Stimulated activated naive CD8-positive, alpha-beta T cell treated with anti-CD3 and anti-CD28 coated beads, Interleukin-15, Interleukin-2, amounts not matched to agents 100 ng/mL and 50 ng/mL, for 24 hours (primary cell): ENCODE measurements around the gene CD151.

Source experiments
- H3K27ac Mint-ChIP-seq: one replicate; pipeline ENCODE4 v1.8.0; 2021; ENCODE audit warnings: mild to moderate bottlenecking, mixed read lengths
- H3K27me3 Mint-ChIP-seq: one replicate; pipeline ENCODE4 v1.8.0; 2021; ENCODE audit warnings: mixed read lengths
- H3K36me3 Mint-ChIP-seq: one replicate; pipeline ENCODE4 v1.8.0; 2021; ENCODE audit warnings: low read depth, mixed read lengths
- H3K4me1 Mint-ChIP-seq: one replicate; pipeline ENCODE4 v1.8.0; 2021; ENCODE audit warnings: low read depth, mixed read lengths
- H3K4me3 Mint-ChIP-seq: one replicate; pipeline ENCODE4 v1.8.0; 2021; ENCODE audit warnings: mild to moderate bottlenecking, mixed read lengths
- H3K9me3 Mint-ChIP-seq: one replicate; pipeline ENCODE4 v1.8.0; 2021; ENCODE audit warnings: mixed read lengths

Gene CD151

DNA sequence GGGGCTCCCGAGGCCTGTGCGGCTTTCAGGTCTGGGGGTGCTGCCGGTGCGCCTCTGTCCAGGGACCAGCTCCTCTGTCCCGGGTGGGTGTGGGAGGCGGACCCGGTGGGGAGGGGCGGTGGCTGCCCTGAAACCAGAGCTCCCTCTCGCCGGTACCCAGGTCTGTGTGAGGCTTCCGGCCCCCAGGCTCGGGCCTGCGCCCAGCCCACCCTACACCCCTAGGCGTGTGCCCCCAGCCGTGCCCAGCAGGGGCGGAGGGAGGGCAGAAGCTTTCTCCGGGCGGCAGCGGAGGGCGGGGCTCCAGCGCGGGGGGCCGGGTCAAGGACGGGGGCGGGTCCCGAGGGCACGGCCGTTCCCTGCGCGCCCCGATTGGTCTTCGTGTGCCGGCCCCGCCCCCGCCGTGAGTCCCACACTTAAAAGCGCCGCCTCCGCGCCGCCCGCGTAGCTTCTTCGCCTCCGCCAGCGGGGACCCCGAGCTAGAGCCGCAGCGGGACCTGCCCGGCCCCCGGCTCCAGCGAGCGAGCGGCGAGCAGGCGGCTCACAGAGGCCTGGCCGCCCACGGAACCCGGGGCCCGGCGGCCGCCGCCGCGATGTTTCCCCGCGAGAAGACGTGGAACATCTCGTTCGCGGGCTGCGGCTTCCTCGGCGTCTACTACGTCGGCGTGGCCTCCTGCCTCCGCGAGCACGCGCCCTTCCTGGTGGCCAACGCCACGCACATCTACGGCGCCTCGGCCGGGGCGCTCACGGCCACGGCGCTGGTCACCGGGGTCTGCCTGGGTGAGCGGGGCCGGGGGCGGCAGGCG, 13.4 kb upstream of the CD151 start:
- no peak overlapping the region for H3K27ac Mint-ChIP-seq
- H3K4me3 Mint-ChIP-seq: peak overlapping the region; percentile 78
- H3K4me1 Mint-ChIP-seq: peaks cover 13% of the 10 kb centered on the region
- H3K27me3 Mint-ChIP-seq: no peaks in the 10 kb centered on the region
- no peaks in the 10 kb centered on the region for H3K36me3 Mint-ChIP-seq
- H3K9me3 Mint-ChIP-seq: no peaks in the 10 kb centered on the region

DNA sequence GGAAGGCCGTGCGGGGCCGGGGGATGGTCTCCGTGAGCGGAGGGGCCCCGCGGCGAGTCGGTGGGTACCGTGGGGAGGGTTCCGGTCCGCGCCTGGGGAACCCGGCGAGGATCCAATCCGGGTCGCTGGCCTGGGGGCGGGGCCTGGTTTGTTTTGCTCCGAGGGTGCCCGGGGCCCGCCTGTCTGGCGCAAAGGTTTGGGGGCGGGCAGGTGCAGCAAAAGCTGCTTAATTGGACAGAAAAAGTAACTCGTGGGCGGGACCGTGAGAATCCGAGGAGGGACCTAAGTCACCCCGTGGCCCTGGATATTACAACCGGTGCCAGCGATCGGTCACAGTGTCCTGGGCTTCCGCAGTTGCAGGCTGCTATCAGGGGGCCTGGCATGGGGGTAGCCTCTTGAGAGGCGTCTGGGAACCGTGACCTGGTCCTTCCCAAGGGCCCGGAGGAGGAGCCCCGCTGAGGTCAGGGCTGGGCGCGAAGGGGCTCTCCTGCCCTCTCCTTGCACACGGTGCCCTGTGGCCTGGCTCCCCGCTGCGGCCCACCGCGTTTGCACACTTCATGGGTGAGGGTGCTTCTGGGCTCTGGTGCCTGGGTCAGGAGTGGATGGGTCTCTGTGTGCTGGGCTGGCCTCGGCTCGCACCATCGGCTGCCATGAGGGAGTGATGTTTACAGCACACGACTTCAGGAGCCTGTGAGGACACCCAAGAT, 12.7 kb upstream of the CD151 start:
- H3K36me3 Mint-ChIP-seq: peaks cover 4% of the 10 kb centered on the region
- H3K4me3 Mint-ChIP-seq: peak overlapping the region; percentile 78
- H3K27me3 Mint-ChIP-seq: no peaks in the 10 kb centered on the region
- no peaks in the 10 kb centered on the region for H3K9me3 Mint-ChIP-seq
- no peak overlapping the region for H3K27ac Mint-ChIP-seq
- peaks cover 13% of the 10 kb centered on the region for H3K4me1 Mint-ChIP-seq

DNA sequence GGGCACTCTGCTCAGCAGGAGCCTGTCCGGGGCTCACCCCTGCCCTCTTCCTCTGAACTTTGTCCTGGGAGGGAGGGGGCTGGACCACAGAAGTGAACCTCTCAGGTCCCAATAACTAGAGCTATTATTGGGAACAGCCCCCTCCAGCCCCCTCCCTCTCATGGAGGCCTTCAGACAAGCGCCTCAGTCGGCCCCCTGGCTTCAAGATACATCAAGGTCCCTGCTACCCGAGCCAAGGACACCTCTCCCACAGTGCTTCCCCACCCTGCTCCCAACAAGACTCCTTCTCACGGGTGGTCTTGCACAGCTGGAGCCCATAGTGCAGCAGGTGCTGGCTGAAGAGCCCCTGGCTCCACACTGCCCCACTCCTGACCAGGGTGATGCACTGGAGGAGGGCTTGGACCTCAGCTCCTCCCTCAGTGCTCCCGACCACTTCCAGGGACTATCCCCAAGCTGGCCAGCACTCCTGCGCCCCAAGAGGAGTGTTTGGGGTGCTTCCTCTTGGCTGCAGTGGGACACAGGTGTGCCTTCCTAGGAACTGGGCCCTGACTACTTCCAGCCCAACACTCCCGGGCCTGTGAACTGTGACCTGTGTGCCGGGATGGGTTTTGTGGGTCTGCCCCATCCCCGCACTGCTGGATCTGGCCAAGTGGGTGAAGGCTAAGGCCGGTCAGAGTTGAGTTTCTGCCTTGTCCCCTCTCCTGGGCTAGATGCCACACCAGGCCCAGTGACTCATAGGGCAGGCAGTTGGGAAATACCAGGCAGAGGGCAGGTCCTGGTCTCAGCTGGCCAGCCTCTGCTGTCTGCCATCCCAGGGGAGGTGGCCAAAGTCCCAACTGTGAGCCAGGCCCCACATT, 11.9 kb upstream of the CD151 start:
- Mint-ChIP-seq H3K4me3 (peak overlapping the region; percentile 78), H3K27me3 (no peaks in the 10 kb centered on the region), H3K4me1 (peaks cover 13% of the 10 kb centered on the region), H3K36me3 (peaks cover 6% of the 10 kb centered on the region), H3K27ac (no peak overlapping the region), H3K9me3 (no peaks in the 10 kb centered on the region)

DNA sequence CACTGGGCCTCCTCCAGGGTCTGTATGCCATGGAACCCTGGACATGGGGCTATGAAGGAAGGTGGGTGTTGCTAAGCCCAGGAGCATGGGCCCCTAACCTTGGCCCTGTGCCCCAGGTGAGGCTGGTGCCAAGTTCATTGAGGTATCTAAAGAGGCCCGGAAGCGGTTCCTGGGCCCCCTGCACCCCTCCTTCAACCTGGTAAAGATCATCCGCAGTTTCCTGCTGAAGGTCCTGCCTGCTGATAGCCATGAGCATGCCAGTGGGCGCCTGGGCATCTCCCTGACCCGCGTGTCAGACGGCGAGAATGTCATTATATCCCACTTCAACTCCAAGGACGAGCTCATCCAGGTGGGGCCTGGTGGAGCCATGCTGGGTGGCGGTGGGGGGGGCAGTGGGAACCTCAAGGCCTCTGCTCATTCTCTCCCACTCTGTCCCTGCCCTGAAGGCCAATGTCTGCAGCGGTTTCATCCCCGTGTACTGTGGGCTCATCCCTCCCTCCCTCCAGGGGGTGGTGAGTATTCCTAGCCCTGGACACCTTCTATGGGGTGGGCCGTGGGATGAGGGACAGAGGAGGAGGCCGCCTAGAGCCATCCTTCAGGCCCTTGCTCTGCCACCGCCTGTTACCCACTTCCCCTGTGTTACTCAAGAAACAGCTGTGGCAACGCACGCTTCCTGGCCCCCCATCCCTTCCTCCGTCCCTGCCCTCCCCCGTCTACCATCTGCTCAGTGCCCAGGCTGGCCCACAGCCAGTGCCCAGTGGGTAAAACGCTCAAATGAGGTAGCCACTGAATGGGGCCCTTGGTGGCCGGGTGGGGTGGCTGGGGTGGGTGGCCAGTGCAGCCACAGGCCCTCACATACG, 11.0 kb upstream of the CD151 start:
- H3K4me3 Mint-ChIP-seq: no peak overlapping the region
- no peaks in the 10 kb centered on the region for H3K27me3 Mint-ChIP-seq
- H3K27ac Mint-ChIP-seq: no peak overlapping the region

DNA sequence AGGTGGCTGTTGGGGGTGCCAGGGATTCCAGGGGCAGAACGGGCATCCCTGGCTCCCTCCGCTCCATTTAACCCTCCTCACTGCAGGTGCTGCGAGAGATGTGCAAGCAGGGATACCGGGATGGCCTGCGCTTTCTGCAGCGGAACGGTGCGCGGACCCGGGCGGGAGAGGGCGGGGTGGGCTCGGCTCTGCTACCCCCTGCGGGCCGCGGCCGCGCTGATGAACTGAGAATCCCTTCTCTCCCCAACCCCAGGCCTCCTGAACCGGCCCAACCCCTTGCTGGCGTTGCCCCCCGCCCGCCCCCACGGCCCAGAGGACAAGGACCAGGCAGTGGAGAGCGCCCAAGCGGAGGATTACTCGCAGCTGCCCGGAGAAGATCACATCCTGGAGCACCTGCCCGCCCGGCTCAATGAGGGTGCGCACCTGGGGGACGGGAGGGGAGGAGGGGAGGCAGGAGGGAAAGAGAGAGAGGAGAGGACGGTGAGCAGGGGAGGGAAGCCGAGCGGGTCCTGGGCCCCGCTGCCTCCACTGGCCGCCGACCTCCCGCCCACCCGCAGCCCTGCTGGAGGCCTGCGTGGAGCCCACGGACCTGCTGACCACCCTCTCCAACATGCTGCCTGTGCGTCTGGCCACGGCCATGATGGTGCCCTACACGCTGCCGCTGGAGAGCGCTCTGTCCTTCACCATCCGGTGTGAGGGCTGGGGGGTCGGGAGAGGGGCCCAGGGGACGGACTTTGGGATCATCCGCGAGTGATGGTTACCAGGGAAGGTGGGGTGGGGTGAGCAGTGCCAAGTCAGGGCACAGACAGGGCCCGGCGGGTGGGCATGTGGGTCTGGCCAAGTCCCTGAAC, 9.1 kb upstream of the CD151 start:
- H3K4me3 Mint-ChIP-seq: no peak overlapping the region
- H3K27me3 Mint-ChIP-seq: peaks cover 12% of the 10 kb centered on the region
- no peak overlapping the region for H3K27ac Mint-ChIP-seq
- no peaks in the 10 kb centered on the region for H3K9me3 Mint-ChIP-seq
- peaks cover 6% of the 10 kb centered on the region for H3K36me3 Mint-ChIP-seq
- H3K4me1 Mint-ChIP-seq: peaks cover 26% of the 10 kb centered on the region

More for the DNA sequence above, 11.0 kb upstream of the CD151 start:
- Mint-ChIP-seq H3K36me3 (peaks cover 6% of the 10 kb centered on the region), H3K9me3 (no peaks in the 10 kb centered on the region), H3K4me1 (peaks cover 17% of the 10 kb centered on the region)

DNA sequence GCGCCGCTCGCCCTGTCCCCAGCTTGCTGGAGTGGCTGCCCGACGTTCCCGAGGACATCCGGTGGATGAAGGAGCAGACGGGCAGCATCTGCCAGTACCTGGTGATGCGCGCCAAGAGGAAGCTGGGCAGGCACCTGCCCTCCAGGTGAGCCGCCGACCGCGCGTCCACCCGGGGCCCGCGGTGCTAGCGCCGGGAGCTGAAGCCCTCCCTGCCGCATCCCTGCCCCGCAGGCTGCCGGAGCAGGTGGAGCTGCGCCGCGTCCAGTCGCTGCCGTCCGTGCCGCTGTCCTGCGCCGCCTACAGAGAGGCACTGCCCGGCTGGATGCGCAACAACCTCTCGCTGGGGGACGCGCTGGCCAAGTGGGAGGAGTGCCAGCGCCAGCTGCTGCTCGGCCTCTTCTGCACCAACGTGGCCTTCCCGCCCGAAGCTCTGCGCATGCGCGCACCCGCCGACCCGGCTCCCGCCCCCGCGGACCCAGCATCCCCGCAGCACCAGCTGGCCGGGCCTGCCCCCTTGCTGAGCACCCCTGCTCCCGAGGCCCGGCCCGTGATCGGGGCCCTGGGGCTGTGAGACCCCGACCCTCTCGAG, 8.4 kb upstream of the CD151 start:
- peaks cover 31% of the 10 kb centered on the region for H3K4me1 Mint-ChIP-seq
- H3K27me3 Mint-ChIP-seq: peaks cover 20% of the 10 kb centered on the region
- H3K4me3 Mint-ChIP-seq: no peak overlapping the region
- H3K9me3 Mint-ChIP-seq: no peaks in the 10 kb centered on the region
- no peak overlapping the region for H3K27ac Mint-ChIP-seq
- H3K36me3 Mint-ChIP-seq: peaks cover 6% of the 10 kb centered on the region

DNA sequence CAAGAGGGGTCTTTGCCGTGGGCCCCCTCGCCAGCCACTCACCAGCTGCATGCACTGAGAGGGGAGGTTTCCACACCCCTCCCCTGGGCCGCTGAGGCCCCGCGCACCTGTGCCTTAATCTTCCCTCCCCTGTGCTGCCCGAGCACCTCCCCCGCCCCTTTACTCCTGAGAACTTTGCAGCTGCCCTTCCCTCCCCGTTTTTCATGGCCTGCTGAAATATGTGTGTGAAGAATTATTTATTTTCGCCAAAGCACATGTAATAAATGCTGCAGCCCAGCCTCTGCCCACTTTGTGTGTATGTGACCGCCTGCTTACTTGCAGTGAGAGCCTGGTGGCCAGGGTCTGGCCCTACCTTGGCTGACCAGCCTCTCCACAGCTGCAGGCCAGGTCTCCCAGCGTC, 7.8 kb upstream of the CD151 start:
- Mint-ChIP-seq H3K27ac (no peak overlapping the region), H3K36me3 (peaks cover 6% of the 10 kb centered on the region), H3K27me3 (peaks cover 23% of the 10 kb centered on the region), H3K4me1 (peaks cover 35% of the 10 kb centered on the region), H3K9me3 (no peaks in the 10 kb centered on the region), H3K4me3 (no peak overlapping the region)

DNA sequence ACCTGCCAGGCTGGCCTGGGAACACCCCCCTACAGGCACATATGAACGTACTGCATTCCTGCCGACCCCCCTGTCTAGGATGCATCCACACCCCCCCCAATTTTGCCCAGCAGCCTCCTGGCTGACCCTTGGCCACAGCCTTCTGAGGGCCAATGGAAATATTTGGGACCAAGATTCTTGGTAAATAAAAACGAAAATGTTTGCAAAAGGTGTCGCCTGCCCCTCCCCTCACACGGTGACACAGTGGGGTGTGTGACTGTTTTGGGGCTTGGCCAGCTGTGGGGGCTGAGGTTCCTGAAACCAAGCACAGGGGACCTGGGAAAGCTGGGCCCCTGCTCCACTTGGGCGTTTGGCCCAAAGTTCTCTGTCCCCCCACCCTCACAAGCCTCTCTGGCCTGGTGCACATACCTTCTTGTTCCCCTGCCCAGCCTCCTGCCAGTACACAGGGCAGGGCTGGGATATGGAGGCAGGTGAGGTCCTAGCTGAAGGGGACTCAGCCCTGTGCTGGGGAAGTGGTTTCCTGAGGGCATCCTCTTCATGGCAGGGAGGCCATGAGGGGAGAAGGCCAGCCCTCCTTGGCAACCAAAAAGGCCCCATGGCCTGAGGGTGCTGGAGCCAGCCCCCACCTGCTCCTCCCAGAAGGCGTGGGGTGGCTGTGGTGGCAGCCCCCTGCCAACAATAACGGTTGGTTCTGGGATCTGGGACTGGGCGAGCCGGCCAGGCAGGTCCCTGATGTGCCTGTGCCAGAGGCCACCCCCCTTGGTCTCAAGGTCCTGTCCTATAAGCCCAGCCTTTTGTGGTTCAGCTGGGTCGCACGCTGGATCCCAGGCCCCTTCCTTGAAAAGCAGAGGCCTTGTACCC, 7.2 kb upstream of the CD151 start:
- Mint-ChIP-seq H3K9me3 (no peaks in the 10 kb centered on the region), H3K27me3 (peaks cover 23% of the 10 kb centered on the region), H3K36me3 (peaks cover 6% of the 10 kb centered on the region), H3K4me3 (no peak overlapping the region), H3K27ac (no peak overlapping the region), H3K4me1 (peaks cover 32% of the 10 kb centered on the region)

DNA sequence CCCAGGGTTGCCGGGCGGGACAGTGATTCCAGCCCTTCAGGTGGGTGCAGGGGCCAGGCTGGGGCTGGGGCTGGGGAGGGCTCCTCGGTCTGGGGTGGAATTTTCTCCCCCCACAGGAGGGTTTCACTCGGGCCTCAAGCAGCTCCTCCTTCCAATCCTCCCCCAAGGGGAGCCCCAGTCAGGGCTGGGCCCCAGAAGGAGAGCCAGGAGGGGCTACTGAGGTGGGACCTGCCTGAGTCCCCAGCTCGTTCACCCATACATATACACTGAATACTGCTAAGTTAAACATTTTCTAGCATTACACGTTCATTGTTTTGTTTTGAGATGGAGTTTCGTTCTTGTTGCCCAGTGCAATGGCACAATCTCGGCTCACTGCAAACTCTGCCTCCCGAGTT, 6.5 kb upstream of the CD151 start:
- peaks cover 29% of the 10 kb centered on the region for H3K4me1 Mint-ChIP-seq
- H3K9me3 Mint-ChIP-seq: no peaks in the 10 kb centered on the region
- H3K4me3 Mint-ChIP-seq: peak overlapping the region; percentile 64
- peaks cover 6% of the 10 kb centered on the region for H3K36me3 Mint-ChIP-seq
- H3K27ac Mint-ChIP-seq: no peak overlapping the region
- peaks cover 25% of the 10 kb centered on the region for H3K27me3 Mint-ChIP-seq

DNA sequence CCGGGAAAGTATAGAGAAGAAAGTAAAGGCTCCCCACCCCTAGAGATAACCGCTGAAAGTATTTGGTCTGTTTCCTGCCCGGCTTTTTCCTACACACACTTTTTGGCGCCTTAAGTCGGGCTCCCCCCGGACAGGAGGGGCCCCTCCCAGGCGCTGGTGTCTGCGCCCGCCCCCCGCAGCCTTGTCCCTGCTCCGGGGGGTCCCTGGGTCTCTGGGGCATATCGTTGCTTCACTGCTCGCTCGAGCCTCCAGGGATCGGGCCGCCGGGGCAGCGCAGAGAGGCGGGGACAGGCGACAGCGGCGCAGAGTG, 6.0 kb upstream of the CD151 start:
- peaks cover 29% of the 10 kb centered on the region for H3K27me3 Mint-ChIP-seq
- peak overlapping the region; percentile 64 for H3K4me3 Mint-ChIP-seq

DNA sequence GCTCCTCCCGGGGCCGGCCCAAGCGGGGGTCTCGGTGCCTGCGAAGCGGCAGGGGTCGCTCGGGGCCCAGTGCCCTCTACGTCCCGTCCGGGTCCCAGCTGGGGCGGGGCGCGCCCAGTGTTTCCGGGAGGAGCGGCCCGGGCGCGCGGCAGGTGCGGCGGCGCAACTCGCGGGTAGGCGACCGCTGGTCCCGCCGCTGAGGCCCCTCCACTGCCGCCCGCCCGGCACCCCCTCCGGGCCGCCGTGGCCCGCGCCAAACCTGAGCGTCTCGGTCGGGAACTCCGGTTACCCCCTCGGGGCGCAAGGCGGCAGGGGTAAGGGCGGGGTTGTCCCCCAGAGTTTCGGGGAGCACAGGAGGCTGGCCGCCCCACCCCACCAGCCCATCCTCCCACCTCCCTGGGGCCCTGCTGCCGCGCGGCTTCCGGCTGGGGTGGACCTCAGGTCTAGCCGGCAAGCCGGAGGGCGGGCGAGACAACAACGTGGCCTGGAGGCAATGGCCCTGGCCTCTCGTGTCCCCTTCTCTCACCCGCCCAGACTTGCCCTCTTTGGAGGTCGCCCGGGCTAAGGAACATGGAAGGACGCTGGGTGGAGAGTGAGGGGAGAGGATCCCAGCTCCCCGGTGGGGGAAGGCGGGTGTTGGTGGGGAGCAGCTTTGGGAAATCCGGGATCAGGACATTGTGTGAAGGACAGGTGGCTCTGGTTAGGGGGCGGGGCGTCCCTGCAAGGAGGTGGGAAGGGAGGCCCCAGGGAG, 5.4 kb upstream of the CD151 start:
- Mint-ChIP-seq H3K4me1 (peaks cover 30% of the 10 kb centered on the region), H3K9me3 (no peaks in the 10 kb centered on the region), H3K27ac (peak overlapping the region; percentile 11), H3K4me3 (peak overlapping the region; percentile 60), H3K27me3 (peaks cover 31% of the 10 kb centered on the region), H3K36me3 (peaks cover 6% of the 10 kb centered on the region)

More for the DNA sequence above, 6.0 kb upstream of the CD151 start:
- peaks cover 6% of the 10 kb centered on the region for H3K36me3 Mint-ChIP-seq
- no peak overlapping the region for H3K27ac Mint-ChIP-seq
- peaks cover 30% of the 10 kb centered on the region for H3K4me1 Mint-ChIP-seq
- no peaks in the 10 kb centered on the region for H3K9me3 Mint-ChIP-seq

DNA sequence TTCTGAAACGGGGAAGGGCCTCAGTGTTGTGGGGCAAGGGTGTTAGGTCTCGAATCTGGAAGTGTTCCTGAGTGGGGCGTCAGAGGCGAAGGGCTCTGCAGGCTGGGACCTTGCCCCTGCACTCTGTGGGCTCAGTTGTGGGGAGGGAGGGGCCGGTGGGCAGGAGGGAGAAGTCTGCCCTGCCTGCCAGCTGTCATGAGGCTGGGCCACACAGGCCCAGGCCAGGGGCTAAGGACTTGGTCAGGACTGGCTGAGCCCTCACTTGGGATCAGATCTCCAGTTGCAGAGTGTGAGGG, 4.9 kb upstream of the CD151 start, which contains the start of gene CRACR2B:
Gene CRACR2B (plus strand): TSS at position 23 of the 296 bp plus-strand sequence. CDS start 689 bp downstream, outside the sequence.
- Mint-ChIP-seq H3K4me3 (peak within 1 kb of the TSS; percentile 64), H3K4me1 (peaks cover 30% of the 10 kb centered on the region), H3K27me3 (peaks cover 31% of the 10 kb centered on the region), H3K27ac (peak within 1 kb of the TSS; percentile 11), H3K9me3 (no peaks in the 10 kb centered on the region), H3K36me3 (peaks cover 6% of the 10 kb centered on the region)
